Stimulated activated CD4-positive, alpha-beta T cell treated with anti-CD3 and anti-CD28 coated beads, Interleukin-12 subunit alpha, Interleukin-12 subunit beta, amount 100 ng/mL, for 24 hours (primary cell): ENCODE measurements around the gene UBL4A.

Source experiments
- DNase-seq, 2 experiments: peaks; one replicate each; pipeline ENCODE4 v3.0.0-alpha.2; 2020; ENCODE audit warnings: low read depth in 2 of 2

Gene UBL4A

GRCh38 chrX:154439841-154440240 lies 46.6 kb downstream of the UBL4A start:
- no peak for DNase-seq

GRCh38 chrX:154437971-154438893 lies 48.2 kb downstream of the UBL4A start:
- no peak for DNase-seq

- peak in 1 of 2 experiments; percentile 41 for DNase-seq
Observed at GRCh38 chrX:154436983-154437752, 49.2 kb downstream of the UBL4A start, which contains the start of gene GDI1. Gene GDI1 (plus strand): TSS chrX:154437154. CDS start chrX:154437255, 101 bp downstream.

- DNase-seq: no peak
Observed at GRCh38 chrX:154436374-154436982, 49.9 kb downstream of the UBL4A start.

GRCh38 chrX:154435171-154435733 lies 51.2 kb downstream of the UBL4A start:
- no peak for DNase-seq

GRCh38 chrX:154434394-154435168 lies 51.8 kb downstream of the UBL4A start:
- DNase-seq: no peak
